T-helper 1 cell treated with Interleukin-12 subunit alpha and Interleukin-12 subunit beta and Interleukin-4 antibody, amounts not matched to agents 30 μg/mL and 1 μg/mL, for 36 hours (primary cell): ENCODE measurements around the gene ANO10.
A peak's percentile ranks its signal among the peaks of the same experiment; 100 is the strongest.

Experiments used
- H3K27ac Mint-ChIP-seq: one replicate; pipeline ENCODE4 v1.8.0; 2021; ENCODE audit warnings: mild to moderate bottlenecking, mixed read lengths
- H3K27me3 Mint-ChIP-seq: one replicate; pipeline ENCODE4 v1.8.0; 2021; ENCODE audit warnings: low read depth, mixed read lengths
- H3K36me3 Mint-ChIP-seq: one replicate; pipeline ENCODE4 v1.8.0; 2021; ENCODE audit warnings: low read depth, mixed read lengths
- H3K4me1 Mint-ChIP-seq: one replicate; pipeline ENCODE4 v1.8.0; 2021; ENCODE audit warnings: low read depth, mixed read lengths
- H3K4me3 Mint-ChIP-seq: one replicate; pipeline ENCODE4 v1.8.0; 2021; ENCODE audit warnings: mild to moderate bottlenecking, moderate library complexity, mixed read lengths
- H3K9me3 Mint-ChIP-seq: one replicate; pipeline ENCODE4 v1.8.0; 2021; ENCODE audit warnings: mixed read lengths

The ANO10 gene

GRCh38 chr3:43338295-43338694 is 283.5 kb downstream of the ANO10 start:
- Mint-ChIP-seq H3K4me3 (no peak overlapping the region), H3K9me3 (peaks cover 37% of the 10 kb centered on the region), H3K27ac (no peak overlapping the region), H3K36me3 (peaks cover 75% of the 10 kb centered on the region), H3K27me3 (no peaks in the 10 kb centered on the region), H3K4me1 (peaks cover 16% of the 10 kb centered on the region)

GRCh38 chr3:43335799-43336198 is 286.0 kb downstream of the ANO10 start:
- Mint-ChIP-seq H3K4me1 (peaks cover 5% of the 10 kb centered on the region), H3K9me3 (peaks cover 42% of the 10 kb centered on the region), H3K36me3 (peaks cover 76% of the 10 kb centered on the region), H3K27me3 (no peaks in the 10 kb centered on the region), H3K27ac (no peak overlapping the region), H3K4me3 (no peak overlapping the region)

GRCh38 chr3:43334976-43335375 is 286.8 kb downstream of the ANO10 start:
- no peak overlapping the region for H3K4me3 Mint-ChIP-seq
- peaks cover 5% of the 10 kb centered on the region for H3K4me1 Mint-ChIP-seq
- no peaks in the 10 kb centered on the region for H3K27me3 Mint-ChIP-seq
- H3K9me3 Mint-ChIP-seq, result peaks cover 40% of the 10 kb centered on the region
- peaks cover 74% of the 10 kb centered on the region for H3K36me3 Mint-ChIP-seq
- H3K27ac Mint-ChIP-seq, result no peak overlapping the region

GRCh38 chr3:43331381-43331780 is 290.4 kb downstream of the ANO10 start:
- peaks cover 50% of the 10 kb centered on the region for H3K36me3 Mint-ChIP-seq
- H3K27ac Mint-ChIP-seq, result no peak overlapping the region
- H3K9me3 Mint-ChIP-seq, result peaks cover 21% of the 10 kb centered on the region
- H3K27me3 Mint-ChIP-seq, result no peaks in the 10 kb centered on the region
- H3K4me3 Mint-ChIP-seq, result no peak overlapping the region
- H3K4me1 Mint-ChIP-seq, result peaks cover 22% of the 10 kb centered on the region

- Mint-ChIP-seq H3K36me3 (peaks cover 49% of the 10 kb centered on the region), H3K9me3 (peaks cover 17% of the 10 kb centered on the region), H3K4me1 (peaks cover 26% of the 10 kb centered on the region), H3K27me3 (no peaks in the 10 kb centered on the region), H3K4me3 (no peak overlapping the region), H3K27ac (no peak overlapping the region)
Observed at GRCh38 chr3:43330981-43331380, 290.8 kb downstream of the ANO10 start.

GRCh38 chr3:43328653-43329052 is 293.2 kb downstream of the ANO10 start:
- peaks cover 5% of the 10 kb centered on the region for H3K9me3 Mint-ChIP-seq
- no peak overlapping the region for H3K4me3 Mint-ChIP-seq
- H3K36me3 Mint-ChIP-seq, result peaks cover 34% of the 10 kb centered on the region
- H3K27ac Mint-ChIP-seq, result no peak overlapping the region
- peaks cover 36% of the 10 kb centered on the region for H3K4me1 Mint-ChIP-seq
- no peaks in the 10 kb centered on the region for H3K27me3 Mint-ChIP-seq

GRCh38 chr3:43327582-43327979 is 294.2 kb downstream of the ANO10 start:
- Mint-ChIP-seq H3K27me3 (no peaks in the 10 kb centered on the region), H3K36me3 (peaks cover 29% of the 10 kb centered on the region), H3K4me3 (no peak overlapping the region), H3K27ac (no peak overlapping the region), H3K4me1 (peaks cover 37% of the 10 kb centered on the region), H3K9me3 (peaks cover 6% of the 10 kb centered on the region)

GRCh38 chr3:43326891-43327581 is 294.8 kb downstream of the ANO10 start:
- peaks cover 3% of the 10 kb centered on the region for H3K9me3 Mint-ChIP-seq
- no peak overlapping the region for H3K4me3 Mint-ChIP-seq
- peaks cover 28% of the 10 kb centered on the region for H3K36me3 Mint-ChIP-seq
- peak overlapping the region; percentile 69 for H3K27ac Mint-ChIP-seq
- peaks cover 37% of the 10 kb centered on the region for H3K4me1 Mint-ChIP-seq
- no peaks in the 10 kb centered on the region for H3K27me3 Mint-ChIP-seq

GRCh38 chr3:43323541-43323940 is 298.3 kb downstream of the ANO10 start:
- no peak overlapping the region for H3K27ac Mint-ChIP-seq
- H3K27me3 Mint-ChIP-seq, result no peaks in the 10 kb centered on the region
- H3K4me3 Mint-ChIP-seq, result no peak overlapping the region
- peaks cover 31% of the 10 kb centered on the region for H3K36me3 Mint-ChIP-seq
- peaks cover 47% of the 10 kb centered on the region for H3K4me1 Mint-ChIP-seq
- peaks cover 3% of the 10 kb centered on the region for H3K9me3 Mint-ChIP-seq

- Mint-ChIP-seq H3K4me1 (peaks cover 41% of the 10 kb centered on the region), H3K9me3 (peaks cover 3% of the 10 kb centered on the region), H3K36me3 (peaks cover 35% of the 10 kb centered on the region), H3K27me3 (no peaks in the 10 kb centered on the region), H3K4me3 (no peak overlapping the region), H3K27ac (no peak overlapping the region)
Observed at GRCh38 chr3:43320288-43320687, 301.5 kb downstream of the ANO10 start.

GRCh38 chr3:43319794-43320193 is 302.0 kb downstream of the ANO10 start:
- no peaks in the 10 kb centered on the region for H3K27me3 Mint-ChIP-seq
- peaks cover 35% of the 10 kb centered on the region for H3K36me3 Mint-ChIP-seq
- H3K9me3 Mint-ChIP-seq, result peaks cover 3% of the 10 kb centered on the region
- peaks cover 38% of the 10 kb centered on the region for H3K4me1 Mint-ChIP-seq
- no peak overlapping the region for H3K4me3 Mint-ChIP-seq
- no peak overlapping the region for H3K27ac Mint-ChIP-seq

GRCh38 chr3:43319376-43319775 is 302.4 kb downstream of the ANO10 start:
- Mint-ChIP-seq H3K36me3 (peaks cover 35% of the 10 kb centered on the region), H3K27ac (no peak overlapping the region), H3K27me3 (no peaks in the 10 kb centered on the region), H3K4me1 (peaks cover 36% of the 10 kb centered on the region), H3K9me3 (peaks cover 3% of the 10 kb centered on the region), H3K4me3 (no peak overlapping the region)

GRCh38 chr3:43317461-43318316 is 304.1 kb downstream of the ANO10 start:
- peak overlapping the region; percentile 41 for H3K27ac Mint-ChIP-seq

GRCh38 chr3:43316783-43317460 is 304.9 kb downstream of the ANO10 start:
- Mint-ChIP-seq H3K4me3 (no peak overlapping the region), H3K36me3 (peaks cover 41% of the 10 kb centered on the region), H3K27ac (peak overlapping the region; percentile 41), H3K9me3 (no peaks in the 10 kb centered on the region), H3K4me1 (peaks cover 40% of the 10 kb centered on the region), H3K27me3 (no peaks in the 10 kb centered on the region)

More at GRCh38 chr3:43317461-43318316, 304.1 kb downstream of the ANO10 start:
- H3K4me1 Mint-ChIP-seq, result peaks cover 38% of the 10 kb centered on the region
- H3K36me3 Mint-ChIP-seq, result peaks cover 38% of the 10 kb centered on the region
- H3K27me3 Mint-ChIP-seq, result no peaks in the 10 kb centered on the region
- H3K9me3 Mint-ChIP-seq, result no peaks in the 10 kb centered on the region
- H3K4me3 Mint-ChIP-seq, result no peak overlapping the region
